A673 (cell line): ENCODE results near the gene HTRA2.
"Not testable (repeated sequence)": the region's sequence is repeated elsewhere in the genome, so short reads cannot be mapped to it uniquely, and the experiment has no call there.

Experiments
- CTCF ChIP-seq: fragments of 300-800, 200-600 bp; sonication (generic); conservative IDR thresholded peaks from 2 replicates; pipeline ENCODE4 v1.5.1; 2017; ENCODE audit warnings: low read depth, mild to moderate bottlenecking, antibody characterized with exemption, low read length, moderate library complexity, mixed read lengths
- EZH2 ChIP-seq: fragments of 200-600 bp; sonication (generic); IDR thresholded peaks from 2 replicates; pipeline ENCODE4 v1.6.1; 2017; ENCODE audit warnings: borderline replicate concordance, low read depth, mild to moderate bottlenecking, mixed read lengths, antibody characterized with exemption, low read length; ENCODE audit not compliant: poor library complexity, severe bottlenecking

- TF ChIP-seq CTCF, EZH2: not testable (repeated sequence)
Measured at GRCh38 chr2:74483675-74484164, 46.0 kb upstream of the HTRA2 start.
